ENCODE results near the gene PET117.

- TF ChIP-seq RARB (CRISPR knock-in tag; IDR thresholded peaks at IDR 0.05) (no peak), GLIS3 (CRISPR knock-in tag; IDR thresholded peaks at IDR 0.05) (no peak), PATZ1 (CRISPR knock-in tag; IDR thresholded peaks at IDR 0.05; ENCODE audit: borderline replicate concordance) (no peak), ARNTL (CRISPR knock-in tag; IDR thresholded peaks at IDR 0.05; ENCODE audit: borderline replicate concordance, low read depth) (no peak), TOX (CRISPR knock-in tag; IDR thresholded peaks at IDR 0.05; ENCODE audit: borderline replicate concordance) (no peak), POU6F1 (CRISPR knock-in tag; IDR thresholded peaks at IDR 0.05; ENCODE audit: borderline replicate concordance, low read depth) (no peak), BACH2 (CRISPR knock-in tag; IDR thresholded peaks at IDR 0.05; ENCODE audit: borderline replicate concordance) (no peak), TCF4 (CRISPR knock-in tag; IDR thresholded peaks at IDR 0.05; ENCODE audit: borderline replicate concordance) (no peak), CREB5 (CRISPR knock-in tag; IDR thresholded peaks at IDR 0.05; ENCODE audit: low read depth) (no peak), ZFP3 (CRISPR knock-in tag; IDR thresholded peaks at IDR 0.05) (no peak), ISL1 (CRISPR knock-in tag; IDR thresholded peaks at IDR 0.05) (no peak), ZNF565 (CRISPR knock-in tag; conservative IDR thresholded peaks at IDR 0.05; ENCODE audit: low read depth) (no peak), CSDC2 (CRISPR knock-in tag; IDR thresholded peaks at IDR 0.05) (no peak)
Observed at GRCh38 chr20:18164356-18164755, 26.7 kb downstream of the PET117 start.
